GM12878 (cell line): Measurements from ENCODE around the gene WWOX. TPM values are rescaled to one million over a fixed set of nuclear protein-coding genes. Genes with fewer than 3 reads are reported as not detected.

Experiments used
- ATAC-seq: fragments of 200-7000 bp; cut with Tn5 transposase; 3 replicates; pipeline ENCODE4 v1.9.1; 2020; ENCODE audit warnings: mild to moderate bottlenecking, moderate library complexity
- BruUV-seq: library from RNA; stranded (reverse); fragments of 400-500 nt; replicated peaks from 2 replicates; lab custom pipeline; 2021; lab: Mats Ljungman, UMichigan
- CTCF ChIA-PET: fragments of 300-600 bp; sonication (Branson Sonifier 250); formaldehyde crosslinking; extraction: SDS; loops from one replicate; lab custom pipeline; 2021; ENCODE audit warnings: inconsistent platforms; lab: Yijun Ruan, JAX
- POLR2A ChIA-PET: fragments of 350-600 bp; formaldehyde crosslinking; extraction: SDS; loops from one replicate; lab custom pipeline; 2021; ENCODE audit warnings: inconsistent platforms; lab: Charles Lee
- RAD21 ChIA-PET: fragments of 300-600 bp; sonication (Branson Sonifier 250); formaldehyde crosslinking; loops from one replicate; lab custom pipeline; 2023; ENCODE audit warnings: antibody characterized with exemption; ENCODE audit not compliant: unreplicated experiment; lab: Charles Lee
- SMC1A ChIA-PET: fragments of 300-600 bp; sonication (Branson Sonifier 250); formaldehyde crosslinking; loops from one replicate; lab custom pipeline; 2023; ENCODE audit not compliant: unreplicated experiment, uncharacterized antibody; lab: Charles Lee
- DNase-seq: peaks from one replicate; pipeline ENCODE4 v3.0.0-alpha.2; 2011; ENCODE audit warnings: low read depth, low spot score
- FAIRE-seq: peaks from 3 replicates; lab custom pipeline; 2011; peaks lifted over from hg19 to GRCh38; lab: Jason Lieb, UNC
- H2AFZ ChIP-seq: 2 replicates; pipeline ENCODE4 v1.6.0; 2011; ENCODE audit warnings: low read depth, low read length, control low read depth; ENCODE audit not compliant: control insufficient read depth
- H3K27ac ChIP-seq: 2 replicates; pipeline ENCODE4 v1.5.1; 2011; ENCODE audit warnings: control low read depth; ENCODE audit not compliant: control insufficient read depth, insufficient read depth
- H3K27me3 ChIP-seq, 2 experiments: replicated peaks in 1 of 2; 2 replicates each; pipeline versions ENCODE4 v1.6.0 to v1.6.1; 2011; ENCODE audit warnings: low read length in 1 of 2; ENCODE audit not compliant: control insufficient read depth in 2 of 2, insufficient read depth in 2 of 2
- H3K36me3 ChIP-seq, 2 experiments: 2 replicates each; pipeline ENCODE4 v1.5.1; 2011; ENCODE audit warnings: low read length in 1 of 2; ENCODE audit not compliant: control insufficient read depth in 2 of 2, insufficient read depth in 2 of 2
- H3K4me1 ChIP-seq: 2 replicates; pipeline ENCODE4 v1.6.1; 2011; ENCODE audit warnings: mild to moderate bottlenecking, low read length, moderate library complexity, mixed read lengths; ENCODE audit not compliant: control insufficient read depth, insufficient read depth
- H3K4me2 ChIP-seq: 2 replicates; pipeline ENCODE4 v1.6.0; 2011; ENCODE audit warnings: control low read depth; ENCODE audit not compliant: control insufficient read depth, insufficient read depth
- H3K4me3 ChIP-seq: fragments of 200-600 bp; sonication (generic); 2 replicates; pipeline ENCODE4 v1.5.1; 2016
- H3K79me2 ChIP-seq: 2 replicates; pipeline ENCODE4 v1.6.0; 2011; ENCODE audit warnings: low read length; ENCODE audit not compliant: control insufficient read depth, insufficient read depth
- H3K9ac ChIP-seq: 2 replicates; pipeline ENCODE4 v1.8.0; 2011; ENCODE audit warnings: low read length, control low read depth, mixed read lengths; ENCODE audit not compliant: control insufficient read depth, insufficient read depth
- H3K9me3 ChIP-seq: replicated peaks from 3 replicates; pipeline ENCODE4 v1.5.1; 2011; ENCODE audit warnings: mild to moderate bottlenecking, low read length; ENCODE audit not compliant: control insufficient read depth, insufficient read depth
- H4K20me1 ChIP-seq: 2 replicates; pipeline ENCODE4 v1.6.0; 2011; ENCODE audit not compliant: control insufficient read depth, insufficient read depth
- BHLHE40 ChIP-seq, 2 experiments: fragments of 450-650 bp in 1 of 2; IDR thresholded peaks; 2 replicates each; pipeline ENCODE4 v1.6.1; 2011 to 2017; ENCODE audit warnings: low read depth in 2 of 2, borderline replicate concordance in 1 of 2, improper control_type of control experiment in 1 of 2, low read length in 1 of 2, mild to moderate bottlenecking in 1 of 2
- BRCA1 ChIP-seq: IDR thresholded peaks from 2 replicates; pipeline ENCODE4 v1.6.1; 2011; ENCODE audit warnings: low read depth, low read length, improper control_type of control experiment
- DPF2 ChIP-seq: fragments of 450-650 bp; IDR thresholded peaks from 2 replicates; pipeline ENCODE4 v1.6.1; 2017; ENCODE audit warnings: mild to moderate bottlenecking
- MLLT1 ChIP-seq: fragments of 450-650 bp; IDR thresholded peaks from 2 replicates; pipeline ENCODE4 v1.6.1; 2016; ENCODE audit warnings: mild to moderate bottlenecking
- NFYB ChIP-seq: IDR thresholded peaks from 2 replicates; pipeline ENCODE4 v1.6.1; 2011; ENCODE audit warnings: low read depth, mild to moderate bottlenecking, low read length, improper control_type of control experiment, moderate library complexity; ENCODE audit not compliant: insufficient read depth
- PML ChIP-seq: IDR thresholded peaks from 2 replicates; pipeline ENCODE4 v1.6.1; 2012; ENCODE audit warnings: low read length, inconsistent platforms
- WGBS: methylation state at CpG from one replicate; pipeline ENCODE4 v1.1.6; 2016; ENCODE audit warnings: low lambda C conversion rate; ENCODE audit not compliant: insufficient replicate concordance, insufficient coverage; ENCODE audit errors: missing lambda C conversion rate; 5-methylcytosine and 5-hydroxymethylcytosine counted together
- in situ Hi-C: fragments of 300-500 bp; cut with MboI; formaldehyde crosslinking; loops from 9 replicates; pipeline ENCODE4 v1.14.3; 2018; ENCODE audit warnings: mixed read lengths
- intact Hi-C: fragments of 100-400 bp; cut with micrococcal nuclease; formaldehyde crosslinking; loops from one replicate; pipeline ENCODE4 v1.14.2; 2022; ENCODE audit not compliant: unreplicated experiment
- polyA plus RNA-seq, 11 experiments: library from polyadenylated mRNA; depleted of rRNA in 4 of 11; unstranded in 6 of 11; stranded (reverse) in 5 of 11; fragments of >200 nt; fragmentation: Nextera tagmentation in 4 of 11; fragmentation: Illumina TruSeq in 1 of 11; extraction: Ambion mirVana in 4 of 11; extraction: Trizol in 1 of 11; gene quantifications; 1 replicate in 1 of 11; 2 replicates in 10 of 11; pipeline versions ENCODE4 v1.2.1 to v1.2.3, GENCODE V29; 2011 to 2016; ENCODE audit warnings: inconsistent platforms in 2 of 11, missing spikeins in 2 of 11, low read depth in 1 of 11
- total RNA-seq, 4 experiments: library from RNA; depleted of rRNA in 3 of 4; stranded (reverse); fragments of >200 nt in 3 of 4; fragmentation: Illumina TruSeq in 1 of 4; extraction: Trizol in 1 of 4; gene quantifications; 2 replicates each; pipeline versions ENCODE4 v1.2.1 to v1.2.3, GENCODE V29; 2013 to 2021

WWOX gene
- total and polyA plus RNA-seq, 10 of the 15 experiments (the other 5 are each of a cell fraction or from before 2014, with no cell fraction given), result 2.8 to 24.4 (median 17.8) TPM

- no peak for DNase-seq
- no TSS peak for BruUV-seq
- intact Hi-C loops (no loop called here), in situ Hi-C loops (no loop called here)
- no peak overlapping the region for H2AFZ ChIP-seq
- ChIA-PET SMC1A (interaction anchor here (0.6 to 2.8 kb wide), 4 partner anchors 11 to 288 kb away, joined by 3 to 13 read pairs (median 3); no protein-coding TSS in a partner anchor), RAD21 (interaction anchor here (0.7 to 1.6 kb wide), 2 partner anchors 10 to 648 kb away, joined by 4 to 7 read pairs; no protein-coding TSS in a partner anchor), CTCF (no interaction called here), POLR2A (no interaction called here)
- H3K36me3 ChIP-seq, result no peaks in the 10 kb centered on the region
- H3K27ac ChIP-seq, result no peak overlapping the region
- no peak for FAIRE-seq
- H4K20me1 ChIP-seq, result no peaks in the 10 kb centered on the region
- H3K9me3 ChIP-seq, result no peaks in the 10 kb centered on the region
- H3K27me3 ChIP-seq, result no peaks in the 10 kb centered on the region; a peak in 1 of 4 replicates
- WGBS, result 57% methylated on average over 10 of the region's 10 CpGs
- H3K9ac ChIP-seq, result no peak overlapping the region
- no peaks in the 10 kb centered on the region for H3K4me1 ChIP-seq
- ATAC-seq, result no peak
- H3K79me2 ChIP-seq, result no peaks in the 10 kb centered on the region
- TF ChIP-seq BRCA1, result no peak
- no peak for TF ChIP-seq PML
- TF ChIP-seq NFYB, result no peak
- no peak for TF ChIP-seq DPF2
- TF ChIP-seq MLLT1, result no peak
- no peak for TF ChIP-seq BHLHE40 (IDR thresholded peaks at IDR 0.05; ENCODE audit: borderline replicate concordance in 1 of 2, low read depth in 2 of 2, low read length in 1 of 2)
- H3K4me3 ChIP-seq, result no peak overlapping the region
- H3K4me2 ChIP-seq, result no peak overlapping the region
Observed at GRCh38 chr16:79164388-79164995, 1065.0 kb downstream of the WWOX start.
